WTC11 (cell line): ENCODE results near the gene HSP90AB1. TPM values are rescaled to one million over a fixed set of nuclear protein-coding genes. Genes with fewer than 3 reads are reported as not detected.

Experiments used
- ATAC-seq: fragments of 200-7000 bp; cut with Tn5 transposase; 2 replicates; pipeline ENCODE4 v1.10.0; 2021; ENCODE audit warnings: mild to moderate bottlenecking, moderate library complexity
- CTCF ChIA-PET: fragments of 300-600 bp; sonication (Branson Sonifier 250); formaldehyde crosslinking; loops from one replicate; lab custom pipeline; 2021; ENCODE audit warnings: antibody characterized with exemption; lab: Charles Lee
- POLR2A ChIA-PET: fragments of 350-600 bp; sonication (Branson Sonifier 250); formaldehyde crosslinking; loops from one replicate; lab custom pipeline; 2021; ENCODE audit warnings: antibody characterized with exemption; lab: Charles Lee
- DNase-seq: peaks from one replicate; pipeline ENCODE4 v3.0.0; 2021; ENCODE audit warnings: low spot score
- H3K27ac Mint-ChIP-seq: 2 replicates; pipeline ENCODE4 v1.8.0; 2021; ENCODE audit warnings: mixed read lengths
- H3K27me3 Mint-ChIP-seq: 2 replicates; pipeline ENCODE4 v1.8.0; 2021; ENCODE audit warnings: low read depth, mild to moderate bottlenecking, moderate library complexity, mixed read lengths
- H3K36me3 Mint-ChIP-seq: 2 replicates; pipeline ENCODE4 v1.8.0; 2021; ENCODE audit warnings: mixed read lengths
- H3K4me1 Mint-ChIP-seq: 2 replicates; pipeline ENCODE4 v1.8.0; 2022; ENCODE audit warnings: mixed read lengths
- H3K4me3 Mint-ChIP-seq: 2 replicates; pipeline ENCODE4 v1.8.0; 2021; ENCODE audit warnings: mild to moderate bottlenecking, moderate library complexity, mixed read lengths
- H3K9me3 Mint-ChIP-seq: 2 replicates; pipeline ENCODE4 v1.8.0; 2021; ENCODE audit warnings: mixed read lengths
- CBFB ChIP-seq: sonication (generic); formaldehyde crosslinking; IDR thresholded peaks from 2 replicates; pipeline ENCODE4 v1.8.1; 2022; ENCODE audit warnings: mild to moderate bottlenecking, low read depth, missing genetic modification reagents
- CREM ChIP-seq: sonication (generic); formaldehyde crosslinking; IDR thresholded peaks from 2 replicates; pipeline ENCODE4 v1.8.1; 2022; ENCODE audit warnings: mild to moderate bottlenecking, missing genetic modification reagents, moderate library complexity
- ELF4 ChIP-seq: sonication (generic); formaldehyde crosslinking; IDR thresholded peaks from 2 replicates; pipeline ENCODE4 v1.8.1; 2022; ENCODE audit warnings: low read depth, mild to moderate bottlenecking, moderate library complexity, missing genetic modification reagents
- ESRRA ChIP-seq: sonication (generic); formaldehyde crosslinking; IDR thresholded peaks from 2 replicates; pipeline ENCODE4 v1.8.1; 2022; ENCODE audit warnings: mild to moderate bottlenecking, missing genetic modification reagents, borderline replicate concordance
- IRF2 ChIP-seq: sonication (generic); formaldehyde crosslinking; IDR thresholded peaks from 2 replicates; pipeline ENCODE4 v1.8.0; 2022; ENCODE audit warnings: low read depth, missing genetic modification reagents, borderline replicate concordance
- MXD4 ChIP-seq: fragments of 250-450 bp; sonication (Bioruptor Pico); IDR thresholded peaks from 2 replicates; pipeline ENCODE4 v1.8.0; 2021; ENCODE audit warnings: mild to moderate bottlenecking, moderate library complexity, borderline replicate concordance
- NFATC4 ChIP-seq: fragments of 250-450 bp; sonication (Bioruptor Pico); IDR thresholded peaks from 2 replicates; pipeline ENCODE4 v1.9.0; 2021; ENCODE audit warnings: mild to moderate bottlenecking
- PRRX2 ChIP-seq: fragments of 250-450 bp; sonication (Bioruptor Pico); IDR thresholded peaks from 2 replicates; pipeline ENCODE4 v1.8.0; 2021; ENCODE audit warnings: mild to moderate bottlenecking
- RELA ChIP-seq: sonication (generic); formaldehyde crosslinking; IDR thresholded peaks from 2 replicates; pipeline ENCODE4 v1.8.1; 2022; ENCODE audit warnings: missing genetic modification reagents, mild to moderate bottlenecking, borderline replicate concordance
- SMAD3 ChIP-seq: sonication (generic); formaldehyde crosslinking; IDR thresholded peaks from 2 replicates; pipeline ENCODE4 v1.8.0; 2022; ENCODE audit warnings: missing genetic modification reagents, mild to moderate bottlenecking, borderline replicate concordance
- ZNF671 ChIP-seq: fragments of 250-450 bp; sonication (Bioruptor Pico); IDR thresholded peaks from 2 replicates; pipeline ENCODE4 v1.8.0; 2021; ENCODE audit warnings: mild to moderate bottlenecking
- total RNA-seq: library from RNA; stranded (reverse); gene quantifications from 3 replicates; pipeline ENCODE4 v1.2.3, GENCODE V29; 2021
- TF ChIP-seq, protein P1 (sequence below): sonication (generic); formaldehyde crosslinking; IDR thresholded peaks from 2 replicates; pipeline ENCODE4 v1.8.1; 2023; ENCODE audit warnings: mild to moderate bottlenecking, missing genetic modification reagents, borderline replicate concordance
- TF ChIP-seq, protein P2 (sequence below): sonication (generic); formaldehyde crosslinking; IDR thresholded peaks from 2 replicates; pipeline ENCODE4 v1.8.1; 2022; ENCODE audit warnings: low read depth, missing genetic modification reagents, borderline replicate concordance
- TF ChIP-seq, protein P3 (sequence below): sonication (generic); formaldehyde crosslinking; IDR thresholded peaks from 2 replicates; pipeline ENCODE4 v1.8.0; 2023; ENCODE audit warnings: mild to moderate bottlenecking, missing genetic modification reagents
- TF ChIP-seq, protein P4 (sequence below): sonication (generic); formaldehyde crosslinking; IDR thresholded peaks from 2 replicates; pipeline ENCODE4 v1.8.0; 2022; ENCODE audit warnings: mild to moderate bottlenecking, missing genetic modification reagents
- TF ChIP-seq, protein P5 (sequence below): sonication (generic); formaldehyde crosslinking; IDR thresholded peaks from 2 replicates; pipeline ENCODE4 v1.8.0; 2022; ENCODE audit warnings: mild to moderate bottlenecking, missing genetic modification reagents

The HSP90AB1 gene
- total RNA-seq, 1 experiment from 2014 or later: 2,171 TPM

DNA sequence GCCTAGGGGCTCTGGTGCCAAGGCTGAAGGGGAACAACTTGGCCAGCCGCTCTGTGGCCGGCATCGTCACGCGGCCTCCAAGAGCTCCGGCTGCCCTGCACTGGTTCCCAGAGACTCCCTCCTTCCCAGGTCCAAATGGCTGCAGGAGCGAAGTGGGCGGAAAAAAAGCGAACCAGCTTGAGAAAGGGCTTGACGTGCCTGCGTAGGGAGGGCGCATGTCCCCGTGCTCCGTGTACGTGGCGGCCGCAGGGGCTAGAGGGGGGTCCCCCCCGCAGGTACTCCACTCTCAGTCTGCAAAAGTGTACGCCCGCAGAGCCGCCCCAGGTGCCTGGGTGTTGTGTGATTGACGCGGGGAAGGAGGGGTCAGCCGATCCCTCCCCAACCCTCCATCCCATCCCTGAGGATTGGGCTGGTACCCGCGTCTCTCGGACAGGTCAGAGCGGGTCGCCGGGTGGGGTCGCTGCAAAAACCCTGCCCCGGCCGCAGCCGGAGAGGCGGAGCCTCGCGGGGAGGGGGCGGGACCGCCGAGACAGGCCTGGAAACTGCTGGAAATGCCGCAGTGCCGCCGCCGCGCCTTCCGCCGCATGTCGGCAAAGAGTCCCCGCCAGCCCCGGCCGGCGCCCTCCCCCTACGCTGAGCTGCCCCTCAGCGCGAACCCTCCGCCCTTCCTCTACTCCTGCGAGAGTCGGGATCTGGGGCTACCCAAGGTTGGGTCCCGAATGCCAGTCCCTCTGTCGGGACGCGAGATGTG lies 814 bp upstream of the HSP90AB1 start (continued):
- TF ChIP-seq ESRRA (CRISPR knock-in tag) (no peak), SMAD3 (CRISPR knock-in tag) (no peak), ELF4 (CRISPR knock-in tag) (no peak), CBFB (CRISPR knock-in tag) (no peak)
- TF ChIP-seq, protein P1, sequence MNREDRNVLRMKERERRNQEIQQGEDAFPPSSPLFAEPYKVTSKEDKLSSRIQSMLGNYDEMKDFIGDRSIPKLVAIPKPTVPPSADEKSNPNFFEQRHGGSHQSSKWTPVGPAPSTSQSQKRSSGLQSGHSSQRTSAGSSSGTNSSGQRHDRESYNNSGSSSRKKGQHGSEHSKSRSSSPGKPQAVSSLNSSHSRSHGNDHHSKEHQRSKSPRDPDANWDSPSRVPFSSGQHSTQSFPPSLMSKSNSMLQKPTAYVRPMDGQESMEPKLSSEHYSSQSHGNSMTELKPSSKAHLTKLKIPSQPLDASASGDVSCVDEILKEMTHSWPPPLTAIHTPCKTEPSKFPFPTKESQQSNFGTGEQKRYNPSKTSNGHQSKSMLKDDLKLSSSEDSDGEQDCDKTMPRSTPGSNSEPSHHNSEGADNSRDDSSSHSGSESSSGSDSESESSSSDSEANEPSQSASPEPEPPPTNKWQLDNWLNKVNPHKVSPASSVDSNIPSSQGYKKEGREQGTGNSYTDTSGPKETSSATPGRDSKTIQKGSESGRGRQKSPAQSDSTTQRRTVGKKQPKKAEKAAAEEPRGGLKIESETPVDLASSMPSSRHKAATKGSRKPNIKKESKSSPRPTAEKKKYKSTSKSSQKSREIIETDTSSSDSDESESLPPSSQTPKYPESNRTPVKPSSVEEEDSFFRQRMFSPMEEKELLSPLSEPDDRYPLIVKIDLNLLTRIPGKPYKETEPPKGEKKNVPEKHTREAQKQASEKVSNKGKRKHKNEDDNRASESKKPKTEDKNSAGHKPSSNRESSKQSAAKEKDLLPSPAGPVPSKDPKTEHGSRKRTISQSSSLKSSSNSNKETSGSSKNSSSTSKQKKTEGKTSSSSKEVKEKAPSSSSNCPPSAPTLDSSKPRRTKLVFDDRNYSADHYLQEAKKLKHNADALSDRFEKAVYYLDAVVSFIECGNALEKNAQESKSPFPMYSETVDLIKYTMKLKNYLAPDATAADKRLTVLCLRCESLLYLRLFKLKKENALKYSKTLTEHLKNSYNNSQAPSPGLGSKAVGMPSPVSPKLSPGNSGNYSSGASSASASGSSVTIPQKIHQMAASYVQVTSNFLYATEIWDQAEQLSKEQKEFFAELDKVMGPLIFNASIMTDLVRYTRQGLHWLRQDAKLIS (CRISPR knock-in tag): no peak
- TF ChIP-seq, protein P2, sequence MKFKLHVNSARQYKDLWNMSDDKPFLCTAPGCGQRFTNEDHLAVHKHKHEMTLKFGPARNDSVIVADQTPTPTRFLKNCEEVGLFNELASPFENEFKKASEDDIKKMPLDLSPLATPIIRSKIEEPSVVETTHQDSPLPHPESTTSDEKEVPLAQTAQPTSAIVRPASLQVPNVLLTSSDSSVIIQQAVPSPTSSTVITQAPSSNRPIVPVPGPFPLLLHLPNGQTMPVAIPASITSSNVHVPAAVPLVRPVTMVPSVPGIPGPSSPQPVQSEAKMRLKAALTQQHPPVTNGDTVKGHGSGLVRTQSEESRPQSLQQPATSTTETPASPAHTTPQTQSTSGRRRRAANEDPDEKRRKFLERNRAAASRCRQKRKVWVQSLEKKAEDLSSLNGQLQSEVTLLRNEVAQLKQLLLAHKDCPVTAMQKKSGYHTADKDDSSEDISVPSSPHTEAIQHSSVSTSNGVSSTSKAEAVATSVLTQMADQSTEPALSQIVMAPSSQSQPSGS: no peak
- TF ChIP-seq, protein P3, sequence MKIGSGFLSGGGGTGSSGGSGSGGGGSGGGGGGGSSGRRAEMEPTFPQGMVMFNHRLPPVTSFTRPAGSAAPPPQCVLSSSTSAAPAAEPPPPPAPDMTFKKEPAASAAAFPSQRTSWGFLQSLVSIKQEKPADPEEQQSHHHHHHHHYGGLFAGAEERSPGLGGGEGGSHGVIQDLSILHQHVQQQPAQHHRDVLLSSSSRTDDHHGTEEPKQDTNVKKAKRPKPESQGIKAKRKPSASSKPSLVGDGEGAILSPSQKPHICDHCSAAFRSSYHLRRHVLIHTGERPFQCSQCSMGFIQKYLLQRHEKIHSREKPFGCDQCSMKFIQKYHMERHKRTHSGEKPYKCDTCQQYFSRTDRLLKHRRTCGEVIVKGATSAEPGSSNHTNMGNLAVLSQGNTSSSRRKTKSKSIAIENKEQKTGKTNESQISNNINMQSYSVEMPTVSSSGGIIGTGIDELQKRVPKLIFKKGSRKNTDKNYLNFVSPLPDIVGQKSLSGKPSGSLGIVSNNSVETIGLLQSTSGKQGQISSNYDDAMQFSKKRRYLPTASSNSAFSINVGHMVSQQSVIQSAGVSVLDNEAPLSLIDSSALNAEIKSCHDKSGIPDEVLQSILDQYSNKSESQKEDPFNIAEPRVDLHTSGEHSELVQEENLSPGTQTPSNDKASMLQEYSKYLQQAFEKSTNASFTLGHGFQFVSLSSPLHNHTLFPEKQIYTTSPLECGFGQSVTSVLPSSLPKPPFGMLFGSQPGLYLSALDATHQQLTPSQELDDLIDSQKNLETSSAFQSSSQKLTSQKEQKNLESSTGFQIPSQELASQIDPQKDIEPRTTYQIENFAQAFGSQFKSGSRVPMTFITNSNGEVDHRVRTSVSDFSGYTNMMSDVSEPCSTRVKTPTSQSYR (CRISPR knock-in tag): no peak
- TF ChIP-seq, protein P4, sequence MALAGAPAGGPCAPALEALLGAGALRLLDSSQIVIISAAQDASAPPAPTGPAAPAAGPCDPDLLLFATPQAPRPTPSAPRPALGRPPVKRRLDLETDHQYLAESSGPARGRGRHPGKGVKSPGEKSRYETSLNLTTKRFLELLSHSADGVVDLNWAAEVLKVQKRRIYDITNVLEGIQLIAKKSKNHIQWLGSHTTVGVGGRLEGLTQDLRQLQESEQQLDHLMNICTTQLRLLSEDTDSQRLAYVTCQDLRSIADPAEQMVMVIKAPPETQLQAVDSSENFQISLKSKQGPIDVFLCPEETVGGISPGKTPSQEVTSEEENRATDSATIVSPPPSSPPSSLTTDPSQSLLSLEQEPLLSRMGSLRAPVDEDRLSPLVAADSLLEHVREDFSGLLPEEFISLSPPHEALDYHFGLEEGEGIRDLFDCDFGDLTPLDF (CRISPR knock-in tag): no peak

DNA sequence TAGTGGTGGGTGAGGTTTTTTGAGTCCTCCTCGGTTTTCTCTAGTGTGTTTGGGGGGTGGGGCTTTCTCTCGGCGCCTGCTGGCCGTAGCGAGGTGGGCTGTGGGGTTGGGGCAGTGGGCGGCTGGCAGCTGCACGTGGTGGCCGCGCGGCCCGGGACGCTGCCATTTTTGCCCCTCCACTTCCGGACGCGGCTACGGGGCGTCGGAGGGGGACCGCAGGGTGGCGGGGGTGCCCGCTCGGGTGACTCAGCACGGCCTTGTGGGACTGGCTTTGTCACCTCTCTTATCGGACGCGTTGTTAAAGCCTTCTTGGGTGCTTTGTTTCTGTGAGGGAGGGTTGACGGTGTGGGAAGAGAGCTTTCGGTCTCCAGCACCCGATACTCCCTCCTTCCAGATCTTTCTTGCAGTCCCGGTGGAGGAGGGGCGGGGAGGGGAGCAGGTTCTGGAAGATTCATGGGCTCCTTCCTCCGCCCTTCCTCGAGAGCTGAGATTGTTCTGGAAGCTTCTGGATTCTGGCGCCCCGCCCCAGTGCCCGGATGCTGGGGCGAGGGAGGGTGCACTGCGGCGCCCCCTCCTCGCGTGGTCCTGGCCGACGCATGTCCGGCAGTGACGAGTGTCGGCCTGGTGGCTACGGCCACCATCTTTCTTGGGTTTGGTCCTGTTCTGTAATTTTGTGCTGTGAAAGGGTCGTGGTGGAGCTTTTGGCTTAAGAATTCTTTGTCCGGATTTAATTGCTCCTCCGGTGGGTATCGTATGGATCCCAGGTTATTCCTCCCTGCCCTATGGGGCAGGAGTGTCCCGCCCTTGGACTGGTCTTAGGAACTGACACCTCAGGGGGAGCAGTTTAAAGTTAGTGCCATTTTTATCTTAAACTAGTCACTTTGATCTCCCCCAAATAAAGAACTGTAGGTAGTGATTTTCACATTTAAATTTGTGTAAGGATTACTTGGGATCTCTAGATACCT lies 719 bp downstream of the HSP90AB1 start:
- H3K4me1 Mint-ChIP-seq: peaks cover 39% of the 10 kb centered on the region
- ChIA-PET CTCF (interaction anchor here (1.0 to 7.2 kb wide), 9 partner anchors 8 to 388 kb away, joined by 3 to 80 read pairs (median 4); partner anchors contain the start of genes AARS2 and SLC35B2), POLR2A (interaction anchor here (1.1 to 4.9 kb wide), 14 partner anchors 8 to 618 kb away, joined by 3 to 83 read pairs (median 8); partner anchors contain the start of genes AARS2, MYMX, SLC29A1 and SLC35B2)
- H3K9me3 Mint-ChIP-seq: no peaks in the 10 kb centered on the region
- DNase-seq: peak; percentile 41
- H3K27me3 Mint-ChIP-seq: peaks cover 4% of the 10 kb centered on the region; the same call in 1 of the 2 replicates
- ATAC-seq: no peak
- peak overlapping the region; percentile 99 for H3K27ac Mint-ChIP-seq
- peaks cover 56% of the 10 kb centered on the region for H3K36me3 Mint-ChIP-seq
- H3K4me3 Mint-ChIP-seq: peak overlapping the region; percentile 99
- TF ChIP-seq, protein P4 (CRISPR knock-in tag): no peak
- TF ChIP-seq ZNF671 (CRISPR knock-in tag) (peak; percentile 86; the same call in 1 of the 2 replicates), MXD4 (CRISPR knock-in tag) (no peak), IRF2 (CRISPR knock-in tag) (no peak), CREM (CRISPR knock-in tag) (no peak), PRRX2 (CRISPR knock-in tag) (no peak), NFATC4 (CRISPR knock-in tag) (peak; percentile 80), RELA (CRISPR knock-in tag) (no peak)
- TF ChIP-seq, protein P5, sequence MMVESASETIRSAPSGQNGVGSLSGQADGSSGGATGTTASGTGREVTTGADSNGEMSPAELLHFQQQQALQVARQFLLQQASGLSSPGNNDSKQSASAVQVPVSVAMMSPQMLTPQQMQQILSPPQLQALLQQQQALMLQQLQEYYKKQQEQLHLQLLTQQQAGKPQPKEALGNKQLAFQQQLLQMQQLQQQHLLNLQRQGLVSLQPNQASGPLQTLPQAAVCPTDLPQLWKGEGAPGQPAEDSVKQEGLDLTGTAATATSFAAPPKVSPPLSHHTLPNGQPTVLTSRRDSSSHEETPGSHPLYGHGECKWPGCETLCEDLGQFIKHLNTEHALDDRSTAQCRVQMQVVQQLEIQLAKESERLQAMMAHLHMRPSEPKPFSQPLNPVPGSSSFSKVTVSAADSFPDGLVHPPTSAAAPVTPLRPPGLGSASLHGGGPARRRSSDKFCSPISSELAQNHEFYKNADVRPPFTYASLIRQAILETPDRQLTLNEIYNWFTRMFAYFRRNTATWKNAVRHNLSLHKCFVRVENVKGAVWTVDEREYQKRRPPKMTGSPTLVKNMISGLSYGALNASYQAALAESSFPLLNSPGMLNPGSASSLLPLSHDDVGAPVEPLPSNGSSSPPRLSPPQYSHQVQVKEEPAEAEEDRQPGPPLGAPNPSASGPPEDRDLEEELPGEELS: no peak
